B cell (primary cell): Measurements from ENCODE around the gene TCERG1L. TPM values are rescaled to one million over a fixed set of nuclear protein-coding genes. Genes with fewer than 3 reads are reported as not detected.

ENCODE experiments used
- ATAC-seq: fragments of 200-7000 bp; cut with Tn5 transposase; one replicate; pipeline ENCODE4 v1.10.0; 2021; ENCODE audit warnings: low read depth, mild to moderate bottlenecking, moderate number of reproducible peaks, moderate library complexity
- CTCF ChIA-PET: fragments of 350-600 bp; sonication (Branson Sonifier 250); formaldehyde crosslinking; loops from one replicate; lab custom pipeline; 2021; ENCODE audit warnings: antibody characterized with exemption, inconsistent platforms; lab: Charles Lee
- POLR2A ChIA-PET: fragments of 350-600 bp; sonication (Branson Sonifier 250); formaldehyde crosslinking; loops from one replicate; lab custom pipeline; 2021; ENCODE audit warnings: antibody characterized with exemption; lab: Charles Lee
- DNase-seq: peaks from one replicate; pipeline ENCODE4 v3.0.0; 2013
- H2AFZ ChIP-seq: 2 replicates; pipeline ENCODE4 v1.6.1; 2012; ENCODE audit warnings: mild to moderate bottlenecking, low read depth, low read length; ENCODE audit not compliant: insufficient read depth, poor library complexity, severe bottlenecking
- H3K27ac ChIP-seq, 2 donors: 1 replicate in 1 of 2; 2 replicates in 1 of 2; pipeline ENCODE4 v1.5.1; 2012 to 2013; ENCODE audit warnings: low read length in 2 of 2, mild to moderate bottlenecking in 2 of 2, moderate library complexity in 1 of 2
- H3K27me3 ChIP-seq, 4 experiments: fragments of 200-600 bp in 1 of 4; sonication (generic) in 1 of 4; replicated peaks in 1 of 4; 1 replicate in 2 of 4; 2 replicates in 2 of 4; pipeline versions ENCODE4 v1.6.1 to v1.7.0; 2013 to 2016; ENCODE audit warnings: low read length in 3 of 4, mild to moderate bottlenecking in 2 of 4, mixed read lengths in 1 of 4, moderate library complexity in 1 of 4; ENCODE audit not compliant: insufficient read depth in 4 of 4, control insufficient read depth in 3 of 4; ENCODE audit errors: control extremely low read depth in 1 of 4
- H3K36me3 ChIP-seq, 2 experiments: replicated peaks in 1 of 2; 1 replicate in 1 of 2; 2 replicates in 1 of 2; pipeline versions ENCODE4 v1.6.1 to v1.7.1; 2013; ENCODE audit warnings: low read length in 1 of 2; ENCODE audit not compliant: insufficient read depth in 2 of 2, control insufficient read depth in 1 of 2; ENCODE audit errors: control extremely low read depth in 1 of 2, extremely low read depth in 1 of 2
- H3K4me1 ChIP-seq, 2 donors: fragments of 200-600 bp in 1 of 2; sonication (generic) in 1 of 2; 1 replicate in 1 of 2; 2 replicates in 1 of 2; pipeline versions ENCODE4 v1.5.1 to v1.6.1; 2013 to 2017; ENCODE audit warnings: low read length in 2 of 2; ENCODE audit not compliant: control insufficient read depth in 2 of 2, insufficient read depth in 2 of 2
- H3K4me2 ChIP-seq: replicated peaks from 2 replicates; pipeline ENCODE3; 2012; ENCODE audit warnings: mild to moderate bottlenecking, low read depth, low read length; ENCODE audit not compliant: poor library complexity, severe bottlenecking
- H3K4me3 ChIP-seq, 5 experiments: fragments of 200-600 bp in 1 of 5; sonication (generic) in 1 of 5; 1 replicate in 3 of 5; 2 replicates in 2 of 5; pipeline versions ENCODE4 v1.5.1 to v1.7.0; 2011 to 2016; ENCODE audit warnings: low read length in 4 of 5, mild to moderate bottlenecking in 4 of 5, low read depth in 2 of 5, control low read depth in 1 of 5, moderate library complexity in 1 of 5; ENCODE audit not compliant: insufficient read depth in 1 of 5; ENCODE audit errors: control extremely low read depth in 1 of 5, extremely low read depth in 1 of 5
- H3K79me2 ChIP-seq: fragments of 200-600 bp; sonication (generic); one replicate; pipeline ENCODE4 v1.6.0; 2016; ENCODE audit warnings: low read length; ENCODE audit not compliant: control insufficient read depth, insufficient read depth
- H3K9ac ChIP-seq: fragments of 200-600 bp; sonication (generic); 2 replicates; pipeline ENCODE4 v1.6.1; 2017; ENCODE audit warnings: mild to moderate bottlenecking, low read length, moderate library complexity
- H3K9me3 ChIP-seq, 3 donors: one replicate each; pipeline versions ENCODE4 v1.6.1 to v1.7.1; 2013; ENCODE audit warnings: low read length in 2 of 3; ENCODE audit not compliant: control insufficient read depth in 2 of 3, insufficient read depth in 1 of 3; ENCODE audit errors: control extremely low read depth in 1 of 3
- H4K20me1 ChIP-seq: 2 replicates; pipeline ENCODE4 v1.6.0; 2012; ENCODE audit warnings: mild to moderate bottlenecking, low read length; ENCODE audit not compliant: insufficient read depth, control insufficient read depth, poor library complexity, severe bottlenecking
- H3K27ac Mint-ChIP-seq: one replicate; pipeline ENCODE4 v1.8.0; 2021; ENCODE audit warnings: mixed read lengths
- H3K27me3 Mint-ChIP-seq: one replicate; pipeline ENCODE4 v1.8.0; 2021; ENCODE audit warnings: mixed read lengths
- H3K4me1 Mint-ChIP-seq: one replicate; pipeline ENCODE4 v1.8.0; 2021; ENCODE audit warnings: mixed read lengths
- H3K4me3 Mint-ChIP-seq: one replicate; pipeline ENCODE4 v1.8.0; 2021; ENCODE audit warnings: mixed read lengths
- H3K9me3 Mint-ChIP-seq: one replicate; pipeline ENCODE4 v1.8.0; 2022; ENCODE audit warnings: mixed read lengths; ENCODE audit not compliant: insufficient read depth
- CTCF ChIP-seq: fragments of 200-600 bp; IDR thresholded peaks from one replicate; pipeline ENCODE4 v1.8.0; 2022; ENCODE audit warnings: antibody characterized with exemption, mild to moderate bottlenecking
- EZH2 ChIP-seq: IDR thresholded peaks from 2 replicates; pipeline ENCODE4 v1.6.1; 2012; ENCODE audit warnings: borderline replicate concordance, low read depth, mild to moderate bottlenecking, moderate library complexity, low read length; ENCODE audit not compliant: insufficient read depth, poor library complexity, severe bottlenecking
- WGBS: methylation state at CpG from one replicate; pipeline ENCODE4 v1.1.5; 2013; ENCODE audit warnings: missing lambda C conversion rate; ENCODE audit not compliant: insufficient coverage; 5-methylcytosine and 5-hydroxymethylcytosine counted together
- intact Hi-C: fragments of 100-400 bp; cut with micrococcal nuclease; formaldehyde crosslinking; loops from one replicate; pipeline ENCODE4 v1.10.0; 2022
- polyA plus RNA-seq: library from polyadenylated mRNA; depleted of rRNA; stranded (reverse); fragments of >200 nt; gene quantifications from 2 replicates; pipeline ENCODE4 v1.2.3, GENCODE V29; 2012
- total RNA-seq, 2 donors: library from RNA; stranded (reverse); fragments of 120-200 nt in 1 of 2; gene quantifications; 1 replicate in 1 of 2; 2 replicates in 1 of 2; pipeline versions ENCODE4 v1.2.3 to v1.2.4, GENCODE V29; 2013 to 2022

TCERG1L gene
- total and polyA plus RNA-seq, 2 donors (not counting 1 experiment from before 2014, with no cell fraction given) = 0.10 TPM; not detected in 1

GRCh38 chr10:131202990-131203389 is 108.5 kb downstream of the TCERG1L start:
- Mint-ChIP-seq H3K27ac (no peak overlapping the region), H3K9me3 (no peaks in the 10 kb centered on the region), H3K4me1 (no peaks in the 10 kb centered on the region), H3K27me3 (no peaks in the 10 kb centered on the region), H3K4me3 (no peak overlapping the region)
- no peak overlapping the region for H3K27ac ChIP-seq
- no peaks in the 10 kb centered on the region for H3K36me3 ChIP-seq
- intact Hi-C loops = no loop called here
- H3K9me3 ChIP-seq = peaks cover 0 to 42% (median 0%) of the 10 kb centered on the region in 3 donors
- H3K4me1 ChIP-seq = no peaks in the 10 kb centered on the region
- H3K79me2 ChIP-seq = no peaks in the 10 kb centered on the region
- ChIA-PET CTCF (no interaction called here), POLR2A (no interaction called here)
- no peak overlapping the region for H3K4me3 ChIP-seq
- TF ChIP-seq CTCF (no peak), EZH2 (no peak)
- no peak overlapping the region for H3K9ac ChIP-seq
- ATAC-seq (no peak), DNase-seq (no peak)
- H2AFZ ChIP-seq = no peak overlapping the region
- WGBS = 83% methylated on average over 8 of the region's 11 CpGs
- H3K27me3 ChIP-seq = no peaks in the 10 kb centered on the region
- no peak overlapping the region for H3K4me2 ChIP-seq
- H4K20me1 ChIP-seq = no peaks in the 10 kb centered on the region

DNA sequence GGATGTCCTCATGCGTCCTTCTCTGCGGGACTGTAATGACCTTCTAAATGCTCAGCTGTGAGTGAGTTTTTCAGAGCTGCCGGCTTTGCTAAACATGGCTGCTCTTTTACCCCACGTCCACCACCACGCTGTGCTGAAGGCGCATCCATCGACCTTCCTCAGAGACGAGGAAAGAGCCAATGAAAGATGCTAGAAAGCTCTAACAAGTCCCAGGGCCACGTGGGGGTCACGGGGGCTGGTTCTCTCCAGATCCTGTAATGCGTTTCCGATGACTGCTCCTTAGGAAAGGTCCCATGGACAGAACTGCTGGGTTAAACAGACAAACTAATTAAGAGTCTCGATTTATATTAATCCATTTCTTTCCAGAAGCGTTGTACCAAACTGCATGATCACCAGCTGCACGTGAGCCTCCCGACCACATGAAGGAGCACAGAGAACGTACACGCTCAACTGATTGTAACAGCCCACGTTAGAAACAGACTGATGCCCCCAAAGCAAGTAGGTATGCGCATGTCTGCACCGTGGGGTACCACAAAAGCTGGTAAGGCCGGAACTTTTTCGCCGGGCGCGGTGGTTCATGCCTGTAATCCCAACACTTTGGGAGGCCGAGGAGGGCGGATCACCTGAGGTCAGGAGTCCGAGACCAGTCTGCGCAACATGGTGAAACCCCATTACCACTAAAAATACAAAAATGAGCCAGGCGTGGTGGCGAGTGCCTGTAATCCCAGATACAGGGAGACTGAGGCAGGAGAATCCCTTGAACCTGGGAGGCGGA is 109.6 kb downstream of the TCERG1L start:
- Histone ChIP-seq H3K79me2 (no peaks in the 10 kb centered on the region), H3K27ac (no peak overlapping the region), H4K20me1 (no peaks in the 10 kb centered on the region), H3K9me3 (peaks cover 0 to 34% (median 0%) of the 10 kb centered on the region in 3 donors), H3K4me2 (no peak overlapping the region), H3K9ac (no peak overlapping the region), H3K36me3 (no peaks in the 10 kb centered on the region), H3K4me3 (no peak overlapping the region), H2AFZ (no peak overlapping the region), H3K27me3 (no peaks in the 10 kb centered on the region), H3K4me1 (no peaks in the 10 kb centered on the region)
- no peaks in the 10 kb centered on the region for H3K9me3 Mint-ChIP-seq
- ChIA-PET CTCF (no interaction called here), POLR2A (no interaction called here)
- no peak overlapping the region for H3K27ac Mint-ChIP-seq
- TF ChIP-seq EZH2 (no peak), CTCF (no peak)
- no peak for DNase-seq
- H3K4me1 Mint-ChIP-seq = no peaks in the 10 kb centered on the region
- no peak for ATAC-seq
- WGBS = 93% methylated on average over 26 of the region's 33 CpGs
- no peak overlapping the region for H3K4me3 Mint-ChIP-seq
- H3K27me3 Mint-ChIP-seq = no peaks in the 10 kb centered on the region
- intact Hi-C loops = no loop called here
